ENCODE measurements around the gene DSTYK.

GRCh38 chr1:205225901-205226765 is 14.6 kb upstream of the DSTYK start:
- no peak for TF ChIP-seq EZH2phosphoT487 (IDR thresholded peaks at IDR 0.05)
- TF ChIP-seq CTCF (IDR thresholded peaks at IDR 0.05): no peak

Measured in neural progenitor cell (in vitro differentiated cells).